ENCODE data around the gene SETBP1.

- TF ChIP-seq POLR2A (IDR thresholded peaks at IDR 0.05) (no peak), POLR2AphosphoS5 (IDR thresholded peaks at IDR 0.05) (no peak), CTCF (IDR thresholded peaks at IDR 0.05) (no peak), EP300 (IDR thresholded peaks at IDR 0.05) (no peak)
These were observed 213.3 kb downstream of the SETBP1 start for GRCh38 chr18:44893966-44894365.

All from stomach (tissue), 4 donors.